ENCODE results near the gene VEPH1. TPM values are rescaled to one million over a fixed set of nuclear protein-coding genes. Genes with fewer than 3 reads are reported as not detected.

Gene VEPH1
- total RNA-seq, 1 donor from 2014 or later, result 0.16 TPM

GRCh38 chr3:157282261-157283191 is 220.7 kb downstream of the VEPH1 start:
- H3K9me3 ChIP-seq (replicated peaks), result no peaks in the 10 kb centered on the region
- peak overlapping the region; percentile 52 for H3K27ac ChIP-seq (replicated peaks)
- no peaks in the 10 kb centered on the region for H3K36me3 ChIP-seq
- DNase-seq, result no peak
- H3K4me1 ChIP-seq, result peaks cover 17% of the 10 kb centered on the region
- TF ChIP-seq, protein P1, sequence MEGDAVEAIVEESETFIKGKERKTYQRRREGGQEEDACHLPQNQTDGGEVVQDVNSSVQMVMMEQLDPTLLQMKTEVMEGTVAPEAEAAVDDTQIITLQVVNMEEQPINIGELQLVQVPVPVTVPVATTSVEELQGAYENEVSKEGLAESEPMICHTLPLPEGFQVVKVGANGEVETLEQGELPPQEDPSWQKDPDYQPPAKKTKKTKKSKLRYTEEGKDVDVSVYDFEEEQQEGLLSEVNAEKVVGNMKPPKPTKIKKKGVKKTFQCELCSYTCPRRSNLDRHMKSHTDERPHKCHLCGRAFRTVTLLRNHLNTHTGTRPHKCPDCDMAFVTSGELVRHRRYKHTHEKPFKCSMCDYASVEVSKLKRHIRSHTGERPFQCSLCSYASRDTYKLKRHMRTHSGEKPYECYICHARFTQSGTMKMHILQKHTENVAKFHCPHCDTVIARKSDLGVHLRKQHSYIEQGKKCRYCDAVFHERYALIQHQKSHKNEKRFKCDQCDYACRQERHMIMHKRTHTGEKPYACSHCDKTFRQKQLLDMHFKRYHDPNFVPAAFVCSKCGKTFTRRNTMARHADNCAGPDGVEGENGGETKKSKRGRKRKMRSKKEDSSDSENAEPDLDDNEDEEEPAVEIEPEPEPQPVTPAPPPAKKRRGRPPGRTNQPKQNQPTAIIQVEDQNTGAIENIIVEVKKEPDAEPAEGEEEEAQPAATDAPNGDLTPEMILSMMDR (IDR thresholded peaks at IDR 0.05; ENCODE audit: borderline replicate concordance), result no peak
- intact Hi-C loops (cut with micrococcal nuclease), result no loop called here
- H3K4me3 ChIP-seq, result no peak overlapping the region
- H3K27me3 ChIP-seq (ENCODE audit: low read depth), result no peaks in the 10 kb centered on the region

- TF ChIP-seq, protein P1 (IDR thresholded peaks at IDR 0.05; ENCODE audit: borderline replicate concordance), result no peak
- Histone ChIP-seq H3K4me1 (peaks cover 17% of the 10 kb centered on the region), H3K27me3 (ENCODE audit: low read depth) (no peaks in the 10 kb centered on the region), H3K4me3 (no peak overlapping the region), H3K36me3 (no peaks in the 10 kb centered on the region), H3K9me3 (replicated peaks) (no peaks in the 10 kb centered on the region), H3K27ac (replicated peaks) (no peak overlapping the region)
- intact Hi-C loops (cut with micrococcal nuclease), result no loop called here
- DNase-seq, result no peak
These were observed 222.4 kb downstream of the VEPH1 start for GRCh38 chr3:157280786-157281185.

GRCh38 chr3:157280354-157280753 is 222.9 kb downstream of the VEPH1 start:
- no peaks in the 10 kb centered on the region for H3K9me3 ChIP-seq (replicated peaks)
- intact Hi-C loops (cut with micrococcal nuclease), result no loop called here
- TF ChIP-seq, protein P1 (IDR thresholded peaks at IDR 0.05; ENCODE audit: borderline replicate concordance), result no peak

GRCh38 chr3:157279237-157279636 is 224.0 kb downstream of the VEPH1 start:
- no peaks in the 10 kb centered on the region for H3K36me3 ChIP-seq
- intact Hi-C loops (cut with micrococcal nuclease), result no loop called here
- H3K27ac ChIP-seq (replicated peaks), result no peak overlapping the region
- TF ChIP-seq, protein P1 (IDR thresholded peaks at IDR 0.05; ENCODE audit: borderline replicate concordance), result no peak
- H3K9me3 ChIP-seq (replicated peaks), result no peaks in the 10 kb centered on the region
- no peaks in the 10 kb centered on the region for H3K27me3 ChIP-seq (ENCODE audit: low read depth)
- H3K4me3 ChIP-seq, result no peak overlapping the region
- no peak for DNase-seq
- H3K4me1 ChIP-seq, result peaks cover 17% of the 10 kb centered on the region

More at GRCh38 chr3:157280354-157280753, 222.9 kb downstream of the VEPH1 start:
- Histone ChIP-seq H3K27me3 (ENCODE audit: low read depth) (no peaks in the 10 kb centered on the region), H3K36me3 (no peaks in the 10 kb centered on the region), H3K27ac (replicated peaks) (no peak overlapping the region), H3K4me1 (peaks cover 17% of the 10 kb centered on the region), H3K4me3 (no peak overlapping the region)
- DNase-seq, result no peak

DNA sequence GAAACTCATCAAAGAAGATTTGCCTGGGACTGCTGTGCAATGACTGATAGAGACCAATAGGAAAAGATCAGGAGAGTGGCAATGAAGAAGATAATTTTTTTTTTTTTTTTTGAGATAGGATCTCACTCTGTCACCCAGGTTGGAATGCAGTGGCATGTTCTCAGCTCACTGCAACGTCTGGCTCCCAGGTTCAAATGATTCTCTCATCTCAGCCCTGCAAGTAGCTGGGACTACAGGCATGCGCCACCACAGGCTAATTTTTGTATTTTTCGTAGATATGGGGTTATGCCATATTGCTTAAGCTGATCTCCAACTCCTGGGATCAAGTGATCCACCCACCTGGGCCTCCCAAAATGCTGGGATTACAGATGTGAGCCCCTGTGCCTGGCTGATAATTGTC is 226.4 kb downstream of the VEPH1 start:
- no peak for DNase-seq
- TF ChIP-seq, protein P1 (IDR thresholded peaks at IDR 0.05; ENCODE audit: borderline replicate concordance), result no peak
- intact Hi-C loops (cut with micrococcal nuclease), result no loop called here
- H3K9me3 ChIP-seq (replicated peaks), result no peaks in the 10 kb centered on the region
- H3K36me3 ChIP-seq, result no peaks in the 10 kb centered on the region
- H3K27me3 ChIP-seq (ENCODE audit: low read depth), result no peaks in the 10 kb centered on the region
- no peak overlapping the region for H3K27ac ChIP-seq (replicated peaks)
- peaks cover 5% of the 10 kb centered on the region for H3K4me1 ChIP-seq
- H3K4me3 ChIP-seq, result no peak overlapping the region
